Mesenchymal stem cell (in vitro differentiated cells and primary cell): ENCODE measurements around the gene IL23A.

ENCODE experiments used
- DNase-seq: peaks from one replicate; pipeline ENCODE4 v3.0.0-alpha.2; 2013
- H2AFZ ChIP-seq: one replicate; pipeline ENCODE4 v1.6.1; 2013; ENCODE audit warnings: low read depth, mild to moderate bottlenecking, control low read depth, inconsistent platforms, low read length, moderate library complexity
- H2AK5ac ChIP-seq: 2 replicates; pipeline ENCODE4 v1.6.1; 2013; ENCODE audit warnings: low read length, moderate library complexity, mild to moderate bottlenecking, inconsistent platforms; ENCODE audit not compliant: severe bottlenecking
- H2BK120ac ChIP-seq: one replicate; pipeline ENCODE4 v1.6.1; 2013; ENCODE audit warnings: low read depth, mild to moderate bottlenecking, inconsistent platforms, low read length, moderate library complexity
- H2BK12ac ChIP-seq, 2 experiments: one replicate each; pipeline ENCODE4 v1.6.1; 2013; ENCODE audit warnings: inconsistent platforms in 2 of 2, low read length in 2 of 2, mild to moderate bottlenecking in 2 of 2, moderate library complexity in 2 of 2, control low read depth in 1 of 2
- H2BK15ac ChIP-seq: one replicate; pipeline ENCODE4 v1.6.1; 2013; ENCODE audit warnings: mild to moderate bottlenecking, low read depth, inconsistent platforms; ENCODE audit not compliant: poor library complexity, severe bottlenecking
- H2BK5ac ChIP-seq: 2 replicates; pipeline ENCODE4 v1.6.1; 2013; ENCODE audit warnings: low read depth, mild to moderate bottlenecking, low read length, control low read depth, inconsistent platforms; ENCODE audit not compliant: poor library complexity, severe bottlenecking
- H3K14ac ChIP-seq, 2 experiments: one replicate each; pipeline ENCODE4 v1.6.1; 2013; ENCODE audit warnings: inconsistent platforms in 2 of 2, low read length in 2 of 2, control low read depth in 1 of 2, mild to moderate bottlenecking in 1 of 2, moderate library complexity in 1 of 2
- H3K18ac ChIP-seq, 2 experiments: one replicate each; pipeline ENCODE4 v1.6.1; 2013; ENCODE audit warnings: inconsistent platforms in 2 of 2, low read length in 2 of 2, control low read depth in 1 of 2, low read depth in 1 of 2, mild to moderate bottlenecking in 1 of 2
- H3K23ac ChIP-seq, 2 experiments: one replicate each; pipeline ENCODE4 v1.6.1; 2013; ENCODE audit warnings: inconsistent platforms in 2 of 2, low read length in 2 of 2, mild to moderate bottlenecking in 2 of 2, moderate library complexity in 2 of 2, control low read depth in 1 of 2
- H3K27ac ChIP-seq: 2 replicates; pipeline ENCODE4 v1.5.1; 2013; ENCODE audit warnings: mild to moderate bottlenecking, moderate library complexity, low read length, control low read depth, inconsistent platforms; ENCODE audit not compliant: poor library complexity, severe bottlenecking
- H3K27me3 ChIP-seq, 2 experiments: 2 replicates each; pipeline versions ENCODE4 v1.6.1 to v1.7.0; 2013; ENCODE audit warnings: low read length in 2 of 2, mild to moderate bottlenecking in 2 of 2, moderate library complexity in 2 of 2, control low read depth in 1 of 2, inconsistent platforms in 1 of 2; ENCODE audit not compliant: control insufficient read depth in 1 of 2, insufficient read depth in 1 of 2
- H3K36me3 ChIP-seq, 2 experiments: 2 replicates each; pipeline versions ENCODE4 v1.6.1 to v1.7.0; 2013; ENCODE audit warnings: low read length in 2 of 2, control low read depth in 1 of 2, inconsistent platforms in 1 of 2, low read depth in 1 of 2, mild to moderate bottlenecking in 1 of 2; ENCODE audit not compliant: insufficient read depth in 2 of 2, control insufficient read depth in 1 of 2
- H3K4ac ChIP-seq, 2 experiments: one replicate each; pipeline ENCODE4 v1.6.1; 2013; ENCODE audit warnings: inconsistent platforms in 2 of 2, low read length in 2 of 2, mild to moderate bottlenecking in 2 of 2, moderate library complexity in 2 of 2, control low read depth in 1 of 2, low read depth in 1 of 2
- H3K4me1 ChIP-seq: 2 replicates; pipeline ENCODE4 v1.6.1; 2013; ENCODE audit warnings: low read depth, low read length, control low read depth; ENCODE audit not compliant: control insufficient read depth, insufficient read depth
- H3K4me2 ChIP-seq: 2 replicates; pipeline ENCODE4 v1.6.1; 2013; ENCODE audit warnings: low read length, mild to moderate bottlenecking, inconsistent platforms; ENCODE audit not compliant: poor library complexity, severe bottlenecking
- H3K4me3 ChIP-seq, 2 experiments: 2 replicates each; pipeline versions ENCODE4 v1.5.1 to v1.7.0; 2013; ENCODE audit warnings: low read length in 2 of 2, mild to moderate bottlenecking in 2 of 2, control low read depth in 1 of 2, low read depth in 1 of 2; ENCODE audit not compliant: insufficient read depth in 1 of 2
- H3K79me1 ChIP-seq: replicated peaks from 2 replicates; pipeline ENCODE4 v1.6.1; 2013; ENCODE audit warnings: mild to moderate bottlenecking, control low read depth, low read length, inconsistent platforms; ENCODE audit not compliant: poor library complexity, severe bottlenecking
- H3K9ac ChIP-seq: 2 replicates; pipeline ENCODE4 v1.7.0; 2013; ENCODE audit warnings: mild to moderate bottlenecking, low read length, moderate library complexity
- H3K9me3 ChIP-seq: 2 replicates; pipeline ENCODE4 v1.7.0; 2013; ENCODE audit warnings: mild to moderate bottlenecking, low read length; ENCODE audit not compliant: control insufficient read depth
- H4K8ac ChIP-seq: one replicate; pipeline ENCODE4 v1.6.1; 2013; ENCODE audit warnings: inconsistent platforms, mild to moderate bottlenecking, low read length, moderate library complexity
- H4K91ac ChIP-seq: one replicate; pipeline ENCODE4 v1.6.1; 2013; ENCODE audit warnings: mild to moderate bottlenecking, low read length, inconsistent platforms
- WGBS: methylation state at CpG from one replicate; pipeline ENCODE4 v1.1.7; 2013; ENCODE audit warnings: mixed read lengths; 5-methylcytosine and 5-hydroxymethylcytosine counted together

IL23A gene

GRCh38 chr12:56377310-56377988, 38.8 kb downstream of the IL23A start:
- Histone ChIP-seq H3K23ac (no peak overlapping the region), H4K91ac (no peak overlapping the region), H2BK120ac (no peak overlapping the region), H4K8ac (no peak overlapping the region), H3K9ac (no peak overlapping the region), H3K9me3 (no peaks in the 10 kb centered on the region), H2BK12ac (no peak overlapping the region), H3K36me3 (no peaks in the 10 kb centered on the region), H3K4ac (no peak overlapping the region), H3K4me1 (peaks cover 9% of the 10 kb centered on the region), H2BK5ac (no peak overlapping the region), H3K14ac (no peak overlapping the region), H3K4me2 (no peak overlapping the region), H3K79me1 (no peaks in the 10 kb centered on the region), H3K27me3 (peaks cover 0 to 4% of the 10 kb centered on the region in 2 experiments), H2AK5ac (no peak overlapping the region), H2AFZ (no peak overlapping the region), H3K18ac (no peak overlapping the region), H3K4me3 (no peak overlapping the region), H2BK15ac (no peak overlapping the region), H3K27ac (no peak overlapping the region)
- peak; percentile 21 for DNase-seq
- WGBS, result 91% methylated on average over 3 of the region's 4 CpGs

- H3K4me2 ChIP-seq, result no peak overlapping the region
- H3K4ac ChIP-seq, result no peak overlapping the region
- no peak overlapping the region for H4K8ac ChIP-seq
- no peak overlapping the region for H3K27ac ChIP-seq
- H3K79me1 ChIP-seq, result no peaks in the 10 kb centered on the region
- H3K18ac ChIP-seq, result no peak overlapping the region
- H4K91ac ChIP-seq, result no peak overlapping the region
- peaks cover 9% of the 10 kb centered on the region for H3K4me1 ChIP-seq
- no peaks in the 10 kb centered on the region for H3K9me3 ChIP-seq
- peaks cover 0 to 5% of the 10 kb centered on the region in 2 experiments for H3K27me3 ChIP-seq
- H3K9ac ChIP-seq, result no peak overlapping the region
- H3K4me3 ChIP-seq, result no peak overlapping the region
- WGBS, result no CpG with 5 or more reads among the region's 1 CpG
- no peak overlapping the region for H2BK12ac ChIP-seq
- H2AFZ ChIP-seq, result no peak overlapping the region
- no peak overlapping the region for H2AK5ac ChIP-seq
- DNase-seq, result no peak
- H2BK120ac ChIP-seq, result no peak overlapping the region
- H3K23ac ChIP-seq, result no peak overlapping the region
- H2BK5ac ChIP-seq, result no peak overlapping the region
- H2BK15ac ChIP-seq, result no peak overlapping the region
- H3K36me3 ChIP-seq, result no peaks in the 10 kb centered on the region
- no peak overlapping the region for H3K14ac ChIP-seq
Observed at GRCh38 chr12:56377989-56378316, 39.3 kb downstream of the IL23A start.

- Histone ChIP-seq H4K91ac (no peak overlapping the region), H2AK5ac (no peak overlapping the region), H2BK120ac (no peak overlapping the region), H2AFZ (no peak overlapping the region), H3K4me1 (peaks cover 4% of the 10 kb centered on the region), H3K4me3 (no peak overlapping the region), H3K79me1 (no peaks in the 10 kb centered on the region), H4K8ac (no peak overlapping the region), H2BK5ac (no peak overlapping the region), H3K27ac (no peak overlapping the region), H2BK12ac (no peak overlapping the region), H2BK15ac (no peak overlapping the region), H3K36me3 (no peaks in the 10 kb centered on the region), H3K9me3 (no peaks in the 10 kb centered on the region), H3K14ac (no peak overlapping the region), H3K18ac (no peak overlapping the region), H3K4me2 (no peak overlapping the region), H3K23ac (no peak overlapping the region), H3K27me3 (peaks cover 0 to 6% of the 10 kb centered on the region in 2 experiments), H3K9ac (no peak overlapping the region), H3K4ac (no peak overlapping the region)
- DNase-seq, result no peak
- 97% methylated on average over 10 of the region's 16 CpGs for WGBS
Observed at GRCh38 chr12:56382611-56383010, 43.9 kb downstream of the IL23A start.

- Histone ChIP-seq H3K79me1 (no peaks in the 10 kb centered on the region), H3K23ac (no peak overlapping the region), H3K4ac (no peak overlapping the region), H3K4me1 (peaks cover 4% of the 10 kb centered on the region), H3K27me3 (peaks cover 0 to 6% of the 10 kb centered on the region in 2 experiments), H3K36me3 (no peaks in the 10 kb centered on the region), H3K4me3 (no peak overlapping the region), H2AK5ac (no peak overlapping the region), H3K27ac (no peak overlapping the region), H3K9me3 (no peaks in the 10 kb centered on the region), H3K14ac (no peak overlapping the region), H2BK120ac (no peak overlapping the region), H2BK15ac (no peak overlapping the region), H3K18ac (no peak overlapping the region), H2BK5ac (no peak overlapping the region), H4K8ac (no peak overlapping the region), H2AFZ (no peak overlapping the region), H3K9ac (no peak overlapping the region), H4K91ac (no peak overlapping the region), H3K4me2 (no peak overlapping the region), H2BK12ac (no peak overlapping the region)
- DNase-seq, result no peak
- WGBS, result no CpG with 5 or more reads among the region's 1 CpG
Observed at GRCh38 chr12:56385873-56386272, 47.2 kb downstream of the IL23A start.
